Gastrocnemius medialis (tissue), 4 donors: Measurements from ENCODE around the gene SP100.

Experiments
- POLR2A ChIP-seq, 2 donors: fragments of 450-650 bp; IDR thresholded peaks; one replicate each; pipeline ENCODE4 v1.6.1; 2017; ENCODE audit warnings: antibody characterized with exemption in 2 of 2, mild to moderate bottlenecking in 2 of 2, moderate library complexity in 2 of 2
- TF ChIP-seq, protein P1 (sequence below), 5 experiments: fragments of 450-650 bp in 3 of 5; fragments of 200-600 bp in 2 of 5; sonication (generic) in 2 of 5; IDR thresholded peaks in 4 of 5; conservative IDR thresholded peaks in 1 of 5; 1 replicate in 4 of 5; 2 replicates in 1 of 5; pipeline ENCODE4 v1.5.1; 2016 to 2019; ENCODE audit warnings: antibody characterized with exemption in 5 of 5, mild to moderate bottlenecking in 3 of 5, moderate library complexity in 3 of 5

GRCh38 chr2:230498506-230499107 lies 82.6 kb downstream of the SP100 start:
- TF ChIP-seq, protein P1, sequence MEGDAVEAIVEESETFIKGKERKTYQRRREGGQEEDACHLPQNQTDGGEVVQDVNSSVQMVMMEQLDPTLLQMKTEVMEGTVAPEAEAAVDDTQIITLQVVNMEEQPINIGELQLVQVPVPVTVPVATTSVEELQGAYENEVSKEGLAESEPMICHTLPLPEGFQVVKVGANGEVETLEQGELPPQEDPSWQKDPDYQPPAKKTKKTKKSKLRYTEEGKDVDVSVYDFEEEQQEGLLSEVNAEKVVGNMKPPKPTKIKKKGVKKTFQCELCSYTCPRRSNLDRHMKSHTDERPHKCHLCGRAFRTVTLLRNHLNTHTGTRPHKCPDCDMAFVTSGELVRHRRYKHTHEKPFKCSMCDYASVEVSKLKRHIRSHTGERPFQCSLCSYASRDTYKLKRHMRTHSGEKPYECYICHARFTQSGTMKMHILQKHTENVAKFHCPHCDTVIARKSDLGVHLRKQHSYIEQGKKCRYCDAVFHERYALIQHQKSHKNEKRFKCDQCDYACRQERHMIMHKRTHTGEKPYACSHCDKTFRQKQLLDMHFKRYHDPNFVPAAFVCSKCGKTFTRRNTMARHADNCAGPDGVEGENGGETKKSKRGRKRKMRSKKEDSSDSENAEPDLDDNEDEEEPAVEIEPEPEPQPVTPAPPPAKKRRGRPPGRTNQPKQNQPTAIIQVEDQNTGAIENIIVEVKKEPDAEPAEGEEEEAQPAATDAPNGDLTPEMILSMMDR (IDR thresholded peaks at IDR 0.05 in 4 of 5, conservative IDR thresholded peaks at IDR 0.05 in 1 of 5): no peak
- no peak for TF ChIP-seq POLR2A (IDR thresholded peaks at IDR 0.05)
